T-cell (primary cell): ENCODE results near the gene ORMDL1. TPM values are rescaled to one million over a fixed set of nuclear protein-coding genes. Genes with fewer than 3 reads are reported as not detected.
"Not testable (repeated sequence)": the region's sequence is repeated elsewhere in the genome, so short reads cannot be mapped to it uniquely, and the experiment has no call there.

ENCODE experiments used
- ATAC-seq, 4 experiments: fragments of 200-7000 bp in 3 of 4; fragments of 150-1000 bp in 1 of 4; cut with Tn5 transposase; replicated peaks in 1 of 4; 1 replicate in 3 of 4; 2 replicates in 1 of 4; pipeline ENCODE4 v1.10.0; 2021; ENCODE audit warnings: moderate library complexity in 3 of 4, mild to moderate bottlenecking in 2 of 4, moderate number of reproducible peaks in 1 of 4
- CTCF ChIA-PET, 2 donors: fragments of 300-600 bp; sonication (Branson Sonifier 250); formaldehyde crosslinking; loops; one replicate each; lab custom pipeline; 2022; ENCODE audit warnings: antibody characterized with exemption in 2 of 2; lab: Charles Lee
- POLR2A ChIA-PET, 2 donors: fragments of 300-600 bp; sonication (Branson Sonifier 250); formaldehyde crosslinking; loops; one replicate each; lab custom pipeline; 2022; ENCODE audit warnings: antibody characterized with exemption in 2 of 2; lab: Charles Lee
- DNase-seq, 35 experiments: peaks; one replicate each; pipeline versions ENCODE4 v3.0.0 to v3.0.0-alpha.2; 2013 to 2023
- H3K27ac ChIP-seq: one replicate; pipeline ENCODE4 v1.5.1; 2013; ENCODE audit warnings: low read length
- H3K27me3 ChIP-seq, 2 experiments: replicated peaks in 1 of 2; 1 replicate in 1 of 2; 2 replicates in 1 of 2; pipeline versions ENCODE4 v1.6.1 to v1.7.0; 2013; ENCODE audit warnings: low read length in 1 of 2, mixed read lengths in 1 of 2; ENCODE audit not compliant: control insufficient read depth in 2 of 2, insufficient read depth in 2 of 2; ENCODE audit errors: extremely low read depth in 1 of 2
- H3K36me3 ChIP-seq, 2 donors: 1 replicate in 1 of 2; 2 replicates in 1 of 2; pipeline versions ENCODE4 v1.6.1 to v1.7.0; 2013; ENCODE audit warnings: low read length in 1 of 2; ENCODE audit not compliant: control insufficient read depth in 2 of 2, insufficient read depth in 1 of 2; ENCODE audit errors: extremely low read depth in 1 of 2
- H3K4me1 ChIP-seq, 2 experiments: 1 replicate in 1 of 2; 2 replicates in 1 of 2; pipeline versions ENCODE4 v1.6.1 to v1.7.0; 2013; ENCODE audit warnings: low read length in 2 of 2, mixed read lengths in 1 of 2; ENCODE audit not compliant: insufficient read depth in 2 of 2, control insufficient read depth in 1 of 2; ENCODE audit errors: extremely low read depth in 1 of 2
- H3K4me3 ChIP-seq, 2 donors: 1 replicate in 1 of 2; 2 replicates in 1 of 2; pipeline versions ENCODE4 v1.5.1 to v1.7.0; 2013; ENCODE audit warnings: mild to moderate bottlenecking in 2 of 2, low read length in 1 of 2, moderate library complexity in 1 of 2; ENCODE audit not compliant: control insufficient read depth in 1 of 2; ENCODE audit errors: extremely low read depth in 1 of 2
- H3K9me3 ChIP-seq: 2 replicates; pipeline ENCODE4 v1.7.0; 2013
- H3K27ac Mint-ChIP-seq, 2 donors: one replicate each; pipeline ENCODE4 v1.8.0; 2020 to 2021; ENCODE audit warnings: mild to moderate bottlenecking in 2 of 2, mixed read lengths in 2 of 2
- H3K27me3 Mint-ChIP-seq, 2 donors: one replicate each; pipeline ENCODE4 v1.8.0; 2021 to 2022; ENCODE audit warnings: mixed read lengths in 2 of 2
- H3K36me3 Mint-ChIP-seq: one replicate; pipeline ENCODE4 v1.8.0; 2021; ENCODE audit warnings: mixed read lengths
- H3K4me1 Mint-ChIP-seq, 3 donors: one replicate each; pipeline ENCODE4 v1.8.0; 2020 to 2022; ENCODE audit warnings: mixed read lengths in 3 of 3, mild to moderate bottlenecking in 1 of 3
- H3K4me3 Mint-ChIP-seq, 3 donors: one replicate each; pipeline ENCODE4 v1.8.0; 2020 to 2022; ENCODE audit warnings: mild to moderate bottlenecking in 3 of 3, mixed read lengths in 3 of 3, moderate library complexity in 3 of 3
- H3K9me3 Mint-ChIP-seq, 3 donors: one replicate each; pipeline ENCODE4 v1.8.0; 2020 to 2022; ENCODE audit warnings: mixed read lengths in 3 of 3
- WGBS: methylation state at CpG from one replicate; pipeline ENCODE4 v1.1.5; 2013; ENCODE audit warnings: missing lambda C conversion rate; ENCODE audit not compliant: insufficient coverage; 5-methylcytosine and 5-hydroxymethylcytosine counted together
- total RNA-seq, 35 experiments: library from RNA in 6 of 35; stranded (reverse) in 6 of 35; fragments of 120-200 nt in 1 of 35; gene quantifications; one replicate each; pipeline versions ENCODE4 v1.2.1 to v1.2.4 and lab custom pipeline; 2013 to 2026

ORMDL1 gene
- total RNA-seq, 5 donors from 2014 or later (not counting 1 experiment from before 2014, with no cell fraction given): 121 to 161 (median 146) TPM

DNA sequence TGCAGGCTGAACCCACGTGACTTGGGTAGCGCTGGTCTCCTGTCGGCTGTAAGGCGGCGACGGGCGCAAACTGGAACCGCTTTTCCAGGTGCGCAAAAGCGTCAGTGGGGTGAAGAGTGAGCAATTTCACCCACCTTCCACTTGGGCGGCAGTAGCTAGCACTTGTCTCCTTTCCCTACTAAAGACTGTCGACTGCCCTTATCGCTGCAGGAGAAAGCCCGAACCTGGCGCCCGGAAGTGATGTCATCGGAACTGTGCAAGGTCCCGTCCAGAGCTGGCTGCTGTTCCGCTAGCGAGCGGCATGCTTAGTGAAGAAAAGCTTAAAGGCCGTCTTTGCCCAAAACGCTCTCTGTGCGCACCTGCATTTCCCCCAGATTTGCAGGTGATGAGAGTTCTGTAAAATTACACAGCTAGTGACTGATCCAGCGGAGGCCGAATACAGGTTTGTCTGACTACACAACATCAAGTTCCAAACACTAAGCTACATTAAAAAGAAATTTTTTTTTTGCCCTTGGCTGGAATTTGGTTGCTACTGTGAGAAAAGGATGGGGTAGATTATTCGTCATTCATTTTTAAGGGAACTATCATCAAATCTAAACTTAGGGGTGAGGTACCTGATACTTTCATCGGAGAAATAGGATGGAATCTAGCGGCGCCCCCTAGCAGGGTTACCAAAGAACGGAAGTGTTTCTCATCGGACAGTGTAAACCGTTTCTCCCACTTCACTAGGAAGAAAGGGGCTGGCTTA, 21.4 kb downstream of the ORMDL1 start, which contains the start of gene OSGEPL1:
Gene OSGEPL1, minus strand, starts transcription at position 242 of the 748 bp plus-strand sequence. CDS start 1,152 bp downstream, outside the sequence.
- peaks cover 5 to 10% of the 10 kb centered on the region in 2 experiments for H3K4me1 ChIP-seq
- Mint-ChIP-seq H3K4me3 (peak within 1 kb of the TSS; percentile 92 to 98 (median 93)), H3K4me1 (peaks cover 11 to 13% (median 11%) of the 10 kb centered on the region in 3 donors), H3K27ac (peak within 1 kb of the TSS; percentile 96 to 98), H3K36me3 (peaks cover 15% of the 10 kb centered on the region), H3K9me3 (no peaks in the 10 kb centered on the region), H3K27me3 (no peaks in the 10 kb centered on the region)
- no peaks in the 10 kb centered on the region for H3K27me3 ChIP-seq
- CTCF ChIA-PET: interaction anchor here (0.5 to 4.0 kb wide), 52 partner anchors 9 to 1924 kb away, joined by 3 to 41 read pairs (median 4); partner anchors contain the start of genes ANKAR (in 2 of the 2), ASNSD1 (in 1 of the 2), ORMDL1 (in 1 of the 2) and PMS1 (in 1 of the 2)
- H3K36me3 ChIP-seq: peaks cover 0 to 5% of the 10 kb centered on the region in 2 donors
- no peaks in the 10 kb centered on the region for H3K9me3 ChIP-seq
- H3K4me3 ChIP-seq: peak within 1 kb of the TSS; percentile 94 to 98
- peak within 1 kb of the TSS; percentile 95 for H3K27ac ChIP-seq
- DNase-seq (peak; percentile 81 to 96 (median 92)), ATAC-seq (peak; percentile 93 to 95 (median 94))
- POLR2A ChIA-PET: interaction anchor here (0.6 to 1.9 kb wide), 17 partner anchors 16 to 1438 kb away, joined by 3 to 15 read pairs (median 5); partner anchors contain the start of genes ORMDL1 (in 2 of the 2), PMS1 (in 2 of the 2), ANKAR (in 1 of the 2) and ASNSD1 (in 1 of the 2)
- 0% methylated on average over 17 of the region's 33 CpGs for WGBS

GRCh38 chr2:189762229-189762550, 21.9 kb downstream of the ORMDL1 start:
- H3K4me1 ChIP-seq: peaks cover 5 to 10% of the 10 kb centered on the region in 2 experiments
- CTCF ChIA-PET: interaction anchor here (0.5 to 4.0 kb wide), 38 partner anchors 9 to 645 kb away, joined by 3 to 41 read pairs (median 5); partner anchors contain the start of genes ANKAR (in 1 of the 2), ASNSD1 (in 1 of the 2), ORMDL1 (in 1 of the 2) and PMS1 (in 1 of the 2)
- H3K36me3 ChIP-seq: peaks cover 0 to 7% of the 10 kb centered on the region in 2 donors
- H3K27ac ChIP-seq: peak overlapping the region; percentile 95
- no peaks in the 10 kb centered on the region for H3K9me3 ChIP-seq
- H3K27me3 ChIP-seq: no peaks in the 10 kb centered on the region
- ATAC-seq (peak in 1 of 4 experiments; percentile 21), DNase-seq (no peak)
- peak overlapping the region; percentile 92 to 98 (median 93) for H3K4me3 Mint-ChIP-seq
- 0% methylated on average over 5 of the region's 7 CpGs for WGBS
- H3K4me3 ChIP-seq: peak overlapping the region; percentile 94 to 98
- peak overlapping the region; percentile 96 to 98 for H3K27ac Mint-ChIP-seq
- no peaks in the 10 kb centered on the region for H3K27me3 Mint-ChIP-seq
- POLR2A ChIA-PET: interaction anchor here (0.6 to 1.9 kb wide), 12 partner anchors 17 to 741 kb away, joined by 3 to 15 read pairs (median 6); partner anchors contain the start of genes ORMDL1 (in 2 of the 2), PMS1 (in 2 of the 2), ANKAR (in 1 of the 2) and ASNSD1 (in 1 of the 2)
- peaks cover 11 to 13% (median 11%) of the 10 kb centered on the region in 3 donors for H3K4me1 Mint-ChIP-seq
- no peaks in the 10 kb centered on the region for H3K9me3 Mint-ChIP-seq
- peaks cover 15% of the 10 kb centered on the region for H3K36me3 Mint-ChIP-seq

DNA sequence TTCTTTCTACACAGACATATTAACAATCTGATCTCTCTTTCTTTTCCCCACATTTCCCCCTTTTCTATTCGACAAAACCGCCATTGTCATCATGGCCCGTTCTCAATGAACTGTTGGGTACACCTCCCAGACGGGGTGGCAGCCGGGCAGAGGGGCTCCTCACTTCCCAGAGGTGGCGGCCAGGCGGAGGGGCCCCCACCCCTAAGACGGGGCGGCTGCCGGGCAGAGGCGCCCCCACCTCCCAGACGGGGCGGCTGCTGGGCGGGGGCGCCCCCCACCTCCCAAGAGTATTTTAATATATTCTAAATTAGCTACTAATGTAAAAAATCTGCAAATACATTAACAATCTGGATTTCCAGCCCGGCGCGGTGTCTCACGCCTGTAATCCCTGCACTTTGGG, 24.0 kb downstream of the ORMDL1 start:
- H3K27ac ChIP-seq, H3K4me3 Mint-ChIP-seq, DNase-seq, H3K4me3 ChIP-seq, H3K27me3 Mint-ChIP-seq, ATAC-seq, H3K27ac Mint-ChIP-seq, POLR2A ChIA-PET, H3K9me3 ChIP-seq, H3K27me3 ChIP-seq, H3K36me3 ChIP-seq, H3K9me3 Mint-ChIP-seq: not testable (repeated sequence)
- Mint-ChIP-seq H3K4me1 (peaks cover 11 to 13% (median 11%) of the 10 kb centered on the region in 3 donors), H3K36me3 (peaks cover 10% of the 10 kb centered on the region)
- WGBS: 96% methylated on average over 7 of the region's 19 CpGs
- CTCF ChIA-PET: interaction anchor here (1.5 to 4.0 kb wide), 3 partner anchors 10 to 98 kb away, joined by 5 to 27 read pairs (median 5); partner anchors contain the start of gene ASNSD1 (in 1 of the 2)
- H3K4me1 ChIP-seq: peaks cover 5 to 10% of the 10 kb centered on the region in 2 experiments

- no peak overlapping the region for H3K27ac ChIP-seq
- 92% methylated on average over 1 of the region's 2 CpGs for WGBS
- H3K36me3 ChIP-seq: peaks cover 3 to 30% of the 10 kb centered on the region in 2 donors
- no peaks in the 10 kb centered on the region for H3K27me3 ChIP-seq
- ChIA-PET CTCF (no interaction called here), POLR2A (no interaction called here)
- no peak for DNase-seq
- Mint-ChIP-seq H3K36me3 (peaks cover 26% of the 10 kb centered on the region), H3K4me1 (peaks cover 0 to under 1% (median 0%) of the 10 kb centered on the region in 3 donors), H3K4me3 (no peak overlapping the region), H3K9me3 (no peaks in the 10 kb centered on the region), H3K27ac (no peak overlapping the region), H3K27me3 (no peaks in the 10 kb centered on the region)
- H3K9me3 ChIP-seq: no peaks in the 10 kb centered on the region
- ATAC-seq: no peak
- H3K4me3 ChIP-seq: no peak overlapping the region
- H3K4me1 ChIP-seq: no peaks in the 10 kb centered on the region
These were observed 27.7 kb downstream of the ORMDL1 start for GRCh38 chr2:189756311-189756952.

GRCh38 chr2:189751080-189751658, 33.0 kb downstream of the ORMDL1 start:
- Histone ChIP-seq H3K36me3 (peaks cover 3 to 48% of the 10 kb centered on the region in 2 donors), H3K27ac (no peak overlapping the region), H3K4me3 (no peak overlapping the region), H3K9me3 (no peaks in the 10 kb centered on the region), H3K4me1 (no peaks in the 10 kb centered on the region), H3K27me3 (no peaks in the 10 kb centered on the region)
- 98% methylated on average over 6 of the region's 10 CpGs for WGBS
- H3K4me3 Mint-ChIP-seq: no peak overlapping the region
- POLR2A ChIA-PET: no interaction called here
- peak; percentile 60 to 85 (median 66) for ATAC-seq
- H3K9me3 Mint-ChIP-seq: no peaks in the 10 kb centered on the region
- no peak overlapping the region for H3K27ac Mint-ChIP-seq
- CTCF ChIA-PET: interaction anchor here (0.7 to 4.9 kb wide), 12 partner anchors 10 to 1162 kb away, joined by 3 to 27 read pairs (median 5); partner anchors contain the start of genes OSGEPL1 (in 2 of the 2), ANKAR (in 1 of the 2) and ASNSD1 (in 1 of the 2)
- H3K27me3 Mint-ChIP-seq: no peaks in the 10 kb centered on the region
- peak in 25 of 35 experiments; percentile 4 to 66 (median 28) for DNase-seq
- peaks cover 0 to 3% (median 1%) of the 10 kb centered on the region in 3 donors for H3K4me1 Mint-ChIP-seq
- H3K36me3 Mint-ChIP-seq: peaks cover 31% of the 10 kb centered on the region
